Endothelial cell of umbilical vein (primary cell): ENCODE measurements around the gene PRDM16. TPM values are rescaled to one million over a fixed set of nuclear protein-coding genes. Genes with fewer than 3 reads are reported as not detected.

Experiments
- BruUV-seq: library from RNA; stranded (reverse); fragments of 400-500 nt; replicated peaks from 2 replicates; lab custom pipeline; 2021; lab: Mats Ljungman, UMichigan
- CTCF ChIA-PET: fragments of 300-600, 350-600 bp; sonication (Branson Sonifier 250); formaldehyde crosslinking; loops from one replicate; lab custom pipeline; 2021; ENCODE audit warnings: antibody characterized with exemption, inconsistent platforms; lab: Charles Lee
- POLR2A ChIA-PET: fragments of 300-600, 350-600 bp; sonication (Branson Sonifier 250); formaldehyde crosslinking; loops from one replicate; lab custom pipeline; 2021; ENCODE audit warnings: antibody characterized with exemption, inconsistent platforms; lab: Charles Lee
- DNase-seq: peaks from one replicate; pipeline ENCODE4 v3.0.0-alpha.2; 2011; ENCODE audit warnings: low read depth, low spot score
- FAIRE-seq: peaks from 2 replicates; lab custom pipeline; 2011; peaks lifted over from hg19 to GRCh38; lab: Jason Lieb, UNC
- H2AFZ ChIP-seq: 2 replicates; pipeline ENCODE4 v1.6.0; 2012; ENCODE audit warnings: low read depth, low read length, control low read depth, inconsistent platforms
- H3K27ac ChIP-seq: 2 replicates; pipeline ENCODE4 v1.5.1; 2011; ENCODE audit warnings: low read depth, mild to moderate bottlenecking, control low read depth, low read length, moderate library complexity; ENCODE audit not compliant: insufficient read depth
- H3K27me3 ChIP-seq, 2 experiments: 2 replicates each; pipeline versions ENCODE4 v1.6.0 to v1.6.1; 2011; ENCODE audit warnings: low read length in 2 of 2, mixed read lengths in 1 of 2; ENCODE audit not compliant: control insufficient read depth in 2 of 2, insufficient read depth in 2 of 2
- H3K36me3 ChIP-seq, 2 experiments: 2 replicates in 1 of 2; 3 replicates in 1 of 2; pipeline ENCODE4 v1.5.1; 2011; ENCODE audit warnings: low read length in 2 of 2, mild to moderate bottlenecking in 1 of 2, moderate library complexity in 1 of 2; ENCODE audit not compliant: control insufficient read depth in 2 of 2, insufficient read depth in 2 of 2; ENCODE audit errors: extremely low read depth in 1 of 2
- H3K4me1 ChIP-seq: 3 replicates; pipeline ENCODE4 v1.5.1; 2011; ENCODE audit warnings: mild to moderate bottlenecking, low read length; ENCODE audit not compliant: control insufficient read depth, insufficient read depth; ENCODE audit errors: extremely low read depth
- H3K4me2 ChIP-seq: 2 replicates; pipeline ENCODE4 v1.6.1; 2011; ENCODE audit warnings: low read length, control low read depth, mixed read lengths; ENCODE audit not compliant: insufficient read depth
- H3K4me3 ChIP-seq, 3 experiments: fragments of 200-600 bp in 1 of 3; sonication (generic), shearing (Covaris generic) in 1 of 3; replicated peaks in 1 of 3; 2 replicates each; pipeline ENCODE4 v1.5.1; 2011 to 2016; ENCODE audit warnings: control low read depth in 3 of 3, low read length in 3 of 3, mild to moderate bottlenecking in 2 of 3, inconsistent platforms in 1 of 3, low read depth in 1 of 3, moderate library complexity in 1 of 3; ENCODE audit not compliant: insufficient read depth in 1 of 3
- H3K79me2 ChIP-seq: 2 replicates; pipeline ENCODE4 v1.6.0; 2012; ENCODE audit warnings: low read length, inconsistent platforms; ENCODE audit not compliant: control insufficient read depth, insufficient read depth
- H3K9ac ChIP-seq: replicated peaks from 2 replicates; pipeline ENCODE3; 2011; ENCODE audit warnings: low read length, control low read depth; ENCODE audit not compliant: insufficient read depth; ENCODE audit errors: extremely low read depth
- H3K9me1 ChIP-seq: replicated peaks from 3 replicates; pipeline ENCODE4 v1.6.0; 2011; ENCODE audit warnings: mild to moderate bottlenecking, low read length; ENCODE audit not compliant: control insufficient read depth, insufficient read depth; ENCODE audit errors: extremely low read depth
- H3K9me3 ChIP-seq: replicated peaks from 2 replicates; pipeline ENCODE4 v1.5.1; 2012; ENCODE audit warnings: low read length, inconsistent platforms; ENCODE audit not compliant: control insufficient read depth, insufficient read depth
- H4K20me1 ChIP-seq: replicated peaks from 2 replicates; pipeline ENCODE3; 2011; ENCODE audit warnings: mild to moderate bottlenecking, low read length; ENCODE audit not compliant: control insufficient read depth, insufficient read depth; ENCODE audit errors: extremely low read depth
- EZH2 ChIP-seq: IDR thresholded peaks from 2 replicates; pipeline ENCODE4 v1.6.1; 2012; ENCODE audit warnings: borderline replicate concordance, low read depth, mild to moderate bottlenecking, moderate library complexity, low read length, inconsistent platforms; ENCODE audit not compliant: severe bottlenecking
- FOS ChIP-seq: IDR thresholded peaks from 2 replicates; pipeline ENCODE4 v1.6.1; 2011; ENCODE audit warnings: mild to moderate bottlenecking, low read length, moderate library complexity, borderline replicate concordance; ENCODE audit not compliant: insufficient read depth
- JUN ChIP-seq: IDR thresholded peaks from 2 replicates; pipeline ENCODE4 v1.6.1; 2011; ENCODE audit warnings: borderline replicate concordance, low read depth; ENCODE audit not compliant: insufficient read length, insufficient read depth
- MYC ChIP-seq: IDR thresholded peaks from one replicate; pipeline ENCODE4 v1.6.1; 2011; ENCODE audit warnings: mild to moderate bottlenecking, low read depth, low read length
- POLR2A ChIP-seq: IDR thresholded peaks from 2 replicates; pipeline ENCODE4 v1.6.1; 2012; ENCODE audit warnings: low read depth, mild to moderate bottlenecking, control low read depth, low read length
- POLR2AphosphoS5 ChIP-seq: IDR thresholded peaks from 2 replicates; pipeline ENCODE4 v1.6.1; 2012; ENCODE audit warnings: low read depth, mild to moderate bottlenecking, control low read depth, low read length, moderate library complexity; ENCODE audit not compliant: insufficient read depth
- dilution Hi-C: fragments of 300-500 bp; cut with MboI; formaldehyde crosslinking; loops from one replicate; pipeline ENCODE4 v1.15.0; 2019; ENCODE audit warnings: low sequenced_read_pairs; ENCODE audit not compliant: extremely low pct_ligation_motif_present
- intact Hi-C: fragments of 100-400 bp; cut with micrococcal nuclease; formaldehyde crosslinking; loops from one replicate; pipeline ENCODE4 v1.10.0; 2022
- polyA plus RNA-seq, 4 experiments: library from polyadenylated mRNA; depleted of rRNA in 3 of 4; stranded (reverse) in 3 of 4; unstranded in 1 of 4; fragments of >200 nt; gene quantifications; 2 replicates each; pipeline versions ENCODE4 v1.2.1 to v1.2.3, GENCODE V29; 2011 to 2012; ENCODE audit warnings: missing spikeins in 1 of 4
- total RNA-seq: library from RNA; stranded (reverse); gene quantifications from 2 replicates; pipeline ENCODE4 v1.2.3, GENCODE V29; 2021
- TF ChIP-seq, protein P1 (sequence below): IDR thresholded peaks from 2 replicates; pipeline ENCODE4 v1.6.1; 2011; ENCODE audit not compliant: insufficient read depth, insufficient read length

Gene PRDM16
- total and polyA plus RNA-seq, 2 donors (not counting 3 experiments of a cell fraction or from before 2014, with no cell fraction given): not detected

DNA sequence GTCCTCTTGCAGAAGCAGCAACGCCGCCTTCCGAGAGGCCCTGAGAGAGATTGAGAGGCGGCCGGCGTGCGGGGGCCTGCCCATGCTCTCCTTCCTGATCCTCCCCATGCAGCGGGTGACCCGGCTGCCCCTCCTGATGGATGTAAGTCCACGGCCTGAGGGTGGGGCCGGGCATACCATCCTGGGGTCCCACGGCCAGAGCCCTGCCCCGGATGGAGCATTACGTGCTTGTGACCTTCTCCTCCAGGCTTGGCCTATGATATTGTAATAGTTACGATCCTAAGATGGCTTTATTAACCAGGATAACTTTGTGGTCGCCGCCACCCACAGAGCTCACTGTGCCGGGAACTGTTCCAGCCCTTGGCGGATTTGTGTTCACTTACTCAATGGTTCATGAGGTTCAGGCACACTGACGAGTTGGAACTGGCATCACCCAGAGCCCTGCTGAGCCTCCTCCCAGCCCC is 404.4 kb downstream of the PRDM16 start:
- no peak overlapping the region for H3K9ac ChIP-seq
- intact Hi-C loops: no loop called here
- ChIA-PET CTCF (interaction anchor here (0.7 to 3.8 kb wide), 5 partner anchors 10 to 222 kb away, joined by 3 to 82 read pairs (median 5); no protein-coding TSS in a partner anchor), POLR2A (no interaction called here)
- no TSS peak for BruUV-seq
- no peak overlapping the region for H3K27ac ChIP-seq
- H4K20me1 ChIP-seq: no peaks in the 10 kb centered on the region
- no peaks in the 10 kb centered on the region for H3K36me3 ChIP-seq
- H3K4me3 ChIP-seq: no peak overlapping the region
- peaks cover 4% of the 10 kb centered on the region for H3K4me1 ChIP-seq
- FAIRE-seq (no peak), DNase-seq (no peak)
- no peaks in the 10 kb centered on the region for H3K9me1 ChIP-seq
- no peak overlapping the region for H2AFZ ChIP-seq
- no peak overlapping the region for H3K4me2 ChIP-seq
- dilution Hi-C loops: no loop called here
- no peaks in the 10 kb centered on the region for H3K27me3 ChIP-seq
- H3K9me3 ChIP-seq: no peaks in the 10 kb centered on the region
- no peaks in the 10 kb centered on the region for H3K79me2 ChIP-seq
- TF ChIP-seq JUN (no peak), POLR2AphosphoS5 (no peak), FOS (no peak), MYC (no peak), POLR2A (no peak)

DNA sequence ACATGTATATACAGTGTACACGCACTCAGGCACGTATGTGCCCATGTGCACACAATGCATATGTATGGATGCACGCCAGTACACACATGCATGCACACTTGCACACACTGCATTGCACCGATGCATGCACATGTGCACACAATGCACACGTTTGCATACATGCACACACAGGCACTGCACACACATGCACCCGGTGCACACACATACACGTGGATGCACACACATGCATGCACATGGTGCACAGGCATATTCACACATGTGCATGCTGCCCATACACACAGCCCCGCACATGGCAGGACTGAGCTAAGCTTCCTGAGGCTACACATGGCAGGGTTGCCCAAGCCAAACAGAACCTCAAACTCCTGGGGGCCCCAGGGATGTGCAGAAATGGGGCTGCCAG is 405.0 kb downstream of the PRDM16 start:
- Histone ChIP-seq H3K4me1 (peaks cover 4% of the 10 kb centered on the region), H3K4me3 (no peak overlapping the region), H3K9me3 (no peaks in the 10 kb centered on the region), H3K27me3 (no peaks in the 10 kb centered on the region), H3K9me1 (no peaks in the 10 kb centered on the region), H3K27ac (no peak overlapping the region), H3K4me2 (no peak overlapping the region), H3K36me3 (no peaks in the 10 kb centered on the region), H2AFZ (no peak overlapping the region), H4K20me1 (no peaks in the 10 kb centered on the region), H3K79me2 (no peaks in the 10 kb centered on the region), H3K9ac (no peak overlapping the region)
- DNase-seq: no peak
- no TSS peak for BruUV-seq
- no peak for FAIRE-seq
- dilution Hi-C loops (no loop called here), intact Hi-C loops (no loop called here)
- ChIA-PET POLR2A (no interaction called here), CTCF (interaction anchor here (0.8 to 3.8 kb wide), 3 partner anchors 21 to 221 kb away, joined by 3 to 17 read pairs (median 5); no protein-coding TSS in a partner anchor)
- TF ChIP-seq EZH2 (no peak), POLR2AphosphoS5 (no peak)
- TF ChIP-seq, protein P1, sequence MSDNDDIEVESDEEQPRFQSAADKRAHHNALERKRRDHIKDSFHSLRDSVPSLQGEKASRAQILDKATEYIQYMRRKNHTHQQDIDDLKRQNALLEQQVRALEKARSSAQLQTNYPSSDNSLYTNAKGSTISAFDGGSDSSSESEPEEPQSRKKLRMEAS: peak; percentile 28
